SJCRH30 (cell line): ENCODE data around the gene ELMO1. TPM values are rescaled to one million over a fixed set of nuclear protein-coding genes. Genes with fewer than 3 reads are reported as not detected.

ENCODE experiments used
- DNase-seq, 2 experiments: peaks; one replicate each; pipeline ENCODE4 v3.0.0-alpha.2; 2015 to 2020
- H3K27ac ChIP-seq: fragments of 250-450 bp; sonication (Bioruptor Pico); 2 replicates; pipeline ENCODE4 v1.5.1; 2020; ENCODE audit warnings: mild to moderate bottlenecking, moderate library complexity
- H3K27me3 ChIP-seq: fragments of 250-450 bp; sonication (Bioruptor Pico); 2 replicates; pipeline ENCODE4 v1.5.1; 2020; ENCODE audit warnings: mild to moderate bottlenecking, moderate library complexity
- H3K36me3 ChIP-seq: fragments of 250-450 bp; sonication (Bioruptor Pico); 2 replicates; pipeline ENCODE4 v1.5.1; 2020; ENCODE audit warnings: mild to moderate bottlenecking, moderate library complexity
- H3K4me1 ChIP-seq: fragments of 250-450 bp; sonication (Bioruptor Pico); 2 replicates; pipeline ENCODE4 v1.5.1; 2020; ENCODE audit warnings: mild to moderate bottlenecking, moderate library complexity
- H3K4me3 ChIP-seq: fragments of 250-450 bp; sonication (Bioruptor Pico); 2 replicates; pipeline ENCODE4 v1.5.1; 2020; ENCODE audit warnings: mild to moderate bottlenecking, moderate library complexity
- H3K9me3 ChIP-seq: fragments of 250-450 bp; sonication (Bioruptor Pico); replicated peaks from 2 replicates; pipeline ENCODE4 v1.5.1; 2020; ENCODE audit warnings: mild to moderate bottlenecking, moderate library complexity
- total RNA-seq: library from RNA; depleted of rRNA; stranded (reverse); fragments of >200 nt; shearing (Covaris generic); gene quantifications from 2 replicates; pipeline ENCODE4 v1.2.3, GENCODE V29; 2014; rRNA removed

Gene ELMO1
- total RNA-seq = 55.4 and 67.2 TPM in 2 replicates

GRCh38 chr7:37448636-37449361 lies at the start of gene ELMO1:
Gene ELMO1 (minus strand): TSS chr7:37448864. CDS start chr7:37342690, 106,174 bp downstream.
- Histone ChIP-seq H3K27me3 (no peaks in the 10 kb centered on the region), H3K36me3 (no peaks in the 10 kb centered on the region), H3K27ac (peak within 1 kb of the TSS; percentile 98)

GRCh38 chr7:37497576-37497975 lies 48.9 kb upstream of the ELMO1 start:
- Histone ChIP-seq H3K27me3 (no peaks in the 10 kb centered on the region), H3K9me3 (no peaks in the 10 kb centered on the region), H3K4me1 (peaks cover 3% of the 10 kb centered on the region; the same call in 1 of the 2 replicates), H3K4me3 (no peak overlapping the region), H3K27ac (no peak overlapping the region), H3K36me3 (no peaks in the 10 kb centered on the region)
- no peak for DNase-seq

More at GRCh38 chr7:37448636-37449361, at the start of gene ELMO1:
- H3K9me3 ChIP-seq = no peaks in the 10 kb centered on the region; the same call in 1 of the 2 replicates
- H3K4me1 ChIP-seq = peaks cover 18% of the 10 kb centered on the region
- DNase-seq = peak; percentile 89 to 92
- H3K4me3 ChIP-seq = peak within 1 kb of the TSS; percentile 85

GRCh38 chr7:37495574-37496184 lies 47.0 kb upstream of the ELMO1 start:
- Histone ChIP-seq H3K27ac (no peak overlapping the region), H3K27me3 (no peaks in the 10 kb centered on the region), H3K4me1 (peaks cover 3% of the 10 kb centered on the region; the same call in 1 of the 2 replicates), H3K36me3 (no peaks in the 10 kb centered on the region), H3K9me3 (no peaks in the 10 kb centered on the region), H3K4me3 (no peak overlapping the region)
- DNase-seq = peak in 1 of 2 experiments; percentile 66

DNA sequence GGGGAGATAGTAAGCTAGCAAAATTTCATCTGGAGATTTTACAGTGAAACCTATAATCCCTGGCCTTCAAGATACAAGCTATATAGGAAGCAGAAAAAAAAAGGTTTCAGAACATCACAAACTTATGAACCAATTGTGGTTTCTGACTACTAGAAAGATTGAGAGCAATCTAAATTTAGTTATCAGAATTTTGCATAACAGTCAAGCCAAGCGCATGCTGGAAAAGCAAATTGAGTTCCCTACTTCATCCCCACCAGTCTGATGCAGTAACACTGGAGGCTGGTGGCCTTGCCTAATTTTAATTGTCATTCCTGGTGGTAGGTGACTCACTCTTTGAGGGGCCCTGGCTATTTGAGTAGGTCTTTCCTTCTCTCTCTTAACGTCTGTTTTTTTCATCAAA lies 46.3 kb upstream of the ELMO1 start:
- no peak for DNase-seq
- Histone ChIP-seq H3K4me3 (no peak overlapping the region), H3K36me3 (no peaks in the 10 kb centered on the region), H3K27me3 (no peaks in the 10 kb centered on the region), H3K27ac (no peak overlapping the region), H3K4me1 (peaks cover 3% of the 10 kb centered on the region; the same call in 1 of the 2 replicates), H3K9me3 (no peaks in the 10 kb centered on the region)

GRCh38 chr7:37493810-37494209 lies 45.1 kb upstream of the ELMO1 start:
- H3K4me3 ChIP-seq = no peak overlapping the region
- no peaks in the 10 kb centered on the region for H3K36me3 ChIP-seq

DNA sequence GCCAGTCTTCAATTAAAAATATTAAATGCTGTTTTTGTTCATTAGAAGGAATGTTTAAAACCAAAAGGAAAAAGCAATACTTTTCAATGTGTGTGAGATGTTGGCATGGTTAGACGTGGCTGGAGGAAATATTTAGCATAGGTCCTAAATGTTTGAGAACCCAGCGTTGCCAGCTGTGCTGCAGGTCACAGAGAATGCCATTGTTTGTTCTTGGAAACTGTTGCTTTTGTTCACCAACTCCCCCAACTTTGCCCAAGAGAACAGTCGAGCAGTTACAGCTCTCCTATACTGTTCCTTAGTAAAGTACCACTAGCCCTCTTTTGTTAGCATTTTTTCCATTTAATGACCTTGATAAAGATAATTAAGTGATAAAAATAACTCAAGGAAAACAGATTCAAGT lies 44.5 kb upstream of the ELMO1 start:
- Histone ChIP-seq H3K27me3 (no peaks in the 10 kb centered on the region), H3K4me3 (no peak overlapping the region), H3K9me3 (peaks cover 4% of the 10 kb centered on the region; the same call in 1 of the 2 replicates), H3K4me1 (peaks cover 3% of the 10 kb centered on the region; the same call in 1 of the 2 replicates), H3K36me3 (no peaks in the 10 kb centered on the region), H3K27ac (no peak overlapping the region)
- DNase-seq = no peak

More at GRCh38 chr7:37493810-37494209, 45.1 kb upstream of the ELMO1 start:
- no peak overlapping the region for H3K27ac ChIP-seq
- peaks cover 3% of the 10 kb centered on the region; the same call in 1 of the 2 replicates for H3K4me1 ChIP-seq
- no peaks in the 10 kb centered on the region for H3K27me3 ChIP-seq
- H3K9me3 ChIP-seq = no peaks in the 10 kb centered on the region
- no peak for DNase-seq

GRCh38 chr7:37491919-37492694 lies 43.4 kb upstream of the ELMO1 start:
- H3K36me3 ChIP-seq = no peaks in the 10 kb centered on the region
- peaks cover 7% of the 10 kb centered on the region; the same call in 1 of the 2 replicates for H3K9me3 ChIP-seq
- no peak for DNase-seq
- H3K4me1 ChIP-seq = peaks cover 3% of the 10 kb centered on the region; the same call in 1 of the 2 replicates
- H3K27ac ChIP-seq = no peak overlapping the region
- H3K4me3 ChIP-seq = no peak overlapping the region
- H3K27me3 ChIP-seq = no peaks in the 10 kb centered on the region

- Histone ChIP-seq H3K36me3 (no peaks in the 10 kb centered on the region), H3K4me3 (no peak overlapping the region), H3K27ac (no peak overlapping the region), H3K27me3 (no peaks in the 10 kb centered on the region), H3K9me3 (peaks cover 7% of the 10 kb centered on the region; the same call in 1 of the 2 replicates), H3K4me1 (no peaks in the 10 kb centered on the region)
- DNase-seq = no peak
Observed at GRCh38 chr7:37489703-37490102, 41.0 kb upstream of the ELMO1 start.

- no peak for DNase-seq
- Histone ChIP-seq H3K27ac (no peak overlapping the region), H3K36me3 (no peaks in the 10 kb centered on the region), H3K4me3 (no peak overlapping the region), H3K9me3 (peaks cover 7% of the 10 kb centered on the region; the same call in 1 of the 2 replicates), H3K4me1 (no peaks in the 10 kb centered on the region), H3K27me3 (0 out of 2 replicates have a peak, but pooled peaks cover under 1% of the 10 kb centered on the region)
Observed at GRCh38 chr7:37488163-37488764, 39.6 kb upstream of the ELMO1 start.

- Histone ChIP-seq H3K27ac (no peak overlapping the region), H3K36me3 (no peaks in the 10 kb centered on the region), H3K4me1 (no peaks in the 10 kb centered on the region), H3K9me3 (peaks cover 7% of the 10 kb centered on the region; the same call in 1 of the 2 replicates), H3K27me3 (0 out of 2 replicates have a peak, but pooled peaks cover 2% of the 10 kb centered on the region), H3K4me3 (no peak overlapping the region)
- no peak for DNase-seq
Observed at GRCh38 chr7:37484426-37485073, 35.9 kb upstream of the ELMO1 start.

- Histone ChIP-seq H3K27me3 (0 out of 2 replicates have a peak, but pooled peaks cover 2% of the 10 kb centered on the region), H3K4me1 (no peaks in the 10 kb centered on the region), H3K27ac (no peak overlapping the region), H3K36me3 (no peaks in the 10 kb centered on the region), H3K4me3 (no peak overlapping the region), H3K9me3 (peaks cover 7% of the 10 kb centered on the region; the same call in 1 of the 2 replicates)
- no peak for DNase-seq
Observed at GRCh38 chr7:37483627-37484026, 35.0 kb upstream of the ELMO1 start.

GRCh38 chr7:37482953-37483352 lies 34.3 kb upstream of the ELMO1 start:
- H3K27ac ChIP-seq = no peak overlapping the region
- H3K27me3 ChIP-seq = 0 out of 2 replicates have a peak, but pooled peaks cover 2% of the 10 kb centered on the region
- H3K36me3 ChIP-seq = no peaks in the 10 kb centered on the region
- no peak for DNase-seq
- H3K9me3 ChIP-seq = peaks cover 1% of the 10 kb centered on the region; the same call in 1 of the 2 replicates
- no peak overlapping the region for H3K4me3 ChIP-seq
- H3K4me1 ChIP-seq = no peaks in the 10 kb centered on the region

- Histone ChIP-seq H3K4me3 (no peak overlapping the region), H3K9me3 (no peaks in the 10 kb centered on the region), H3K27ac (no peak overlapping the region), H3K27me3 (0 out of 2 replicates have a peak, but pooled peaks cover 2% of the 10 kb centered on the region), H3K4me1 (no peaks in the 10 kb centered on the region), H3K36me3 (no peaks in the 10 kb centered on the region)
- DNase-seq = no peak
Observed at GRCh38 chr7:37482505-37482904, 33.8 kb upstream of the ELMO1 start.
